Central memory CD8-positive, alpha-beta T cell (primary cell): ENCODE measurements around the gene NSL1.

ENCODE experiments used
- ATAC-seq: fragments of 150-1000 bp; cut with Tn5 transposase; replicated peaks from 2 replicates; pipeline ENCODE4 v1.10.0; 2022; ENCODE audit warnings: mild to moderate bottlenecking, moderate FRiP score, moderate number of reproducible peaks; ENCODE audit not compliant: poor library complexity, severe bottlenecking; ENCODE audit errors: extremely low read depth
- DNase-seq, 2 donors: peaks; one replicate each; pipeline ENCODE4 v3.0.0; 2021; ENCODE audit warnings: low spot score in 2 of 2
- H3K27ac Mint-ChIP-seq: one replicate; pipeline ENCODE4 v1.8.0; 2022; ENCODE audit warnings: low read depth, mild to moderate bottlenecking, moderate library complexity, mixed read lengths
- H3K27me3 Mint-ChIP-seq: one replicate; pipeline ENCODE4 v1.8.0; 2022; ENCODE audit warnings: mixed read lengths
- H3K36me3 Mint-ChIP-seq: one replicate; pipeline ENCODE4 v1.8.0; 2022; ENCODE audit warnings: mild to moderate bottlenecking, moderate library complexity, mixed read lengths; ENCODE audit not compliant: insufficient read depth
- H3K4me1 Mint-ChIP-seq: one replicate; pipeline ENCODE4 v1.8.0; 2022; ENCODE audit warnings: mixed read lengths
- H3K4me3 Mint-ChIP-seq: one replicate; pipeline ENCODE4 v1.8.0; 2022; ENCODE audit warnings: mild to moderate bottlenecking, moderate library complexity, mixed read lengths
- H3K9me3 Mint-ChIP-seq: one replicate; pipeline ENCODE4 v1.8.0; 2022; ENCODE audit warnings: mixed read lengths

NSL1 gene

DNA sequence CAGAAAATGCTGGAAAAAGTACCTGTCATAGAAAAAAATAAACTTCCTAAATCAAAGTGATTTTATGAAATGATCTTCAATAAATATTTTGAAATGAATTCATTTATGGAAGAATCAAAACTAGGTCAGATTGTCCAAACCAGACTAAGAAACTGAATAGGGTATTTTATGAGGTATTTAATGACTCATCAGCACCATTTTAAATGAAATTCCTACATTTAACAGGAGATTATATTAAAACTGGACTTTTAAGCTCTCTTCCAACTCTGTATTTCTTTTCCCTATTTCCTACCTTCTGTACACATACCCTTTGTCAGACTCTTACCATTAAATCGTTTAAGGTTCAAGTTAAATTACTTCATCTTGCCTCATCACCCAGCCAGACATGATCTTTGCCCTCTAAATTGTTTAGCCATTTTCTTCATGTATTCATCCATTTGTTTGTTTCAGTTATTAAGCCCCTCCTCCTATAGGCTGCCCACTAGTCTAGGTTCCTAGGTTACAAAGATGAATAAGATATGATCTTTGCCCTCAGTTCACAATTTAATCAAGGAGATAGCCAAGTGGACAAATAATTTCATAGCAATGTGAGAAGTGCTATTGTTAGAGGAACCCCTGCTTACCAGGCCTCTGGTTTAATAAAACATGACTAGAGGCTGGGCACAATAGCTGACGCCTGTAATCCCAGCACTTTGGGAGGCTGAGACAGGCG, 25.1 kb upstream of the NSL1 start:
- ATAC-seq (no peak), DNase-seq (no peak)
- Mint-ChIP-seq H3K4me1 (no peaks in the 10 kb centered on the region), H3K27ac (peak overlapping the region; percentile 14), H3K36me3 (peaks cover 5% of the 10 kb centered on the region), H3K27me3 (no peaks in the 10 kb centered on the region), H3K4me3 (no peak overlapping the region), H3K9me3 (no peaks in the 10 kb centered on the region)

DNA sequence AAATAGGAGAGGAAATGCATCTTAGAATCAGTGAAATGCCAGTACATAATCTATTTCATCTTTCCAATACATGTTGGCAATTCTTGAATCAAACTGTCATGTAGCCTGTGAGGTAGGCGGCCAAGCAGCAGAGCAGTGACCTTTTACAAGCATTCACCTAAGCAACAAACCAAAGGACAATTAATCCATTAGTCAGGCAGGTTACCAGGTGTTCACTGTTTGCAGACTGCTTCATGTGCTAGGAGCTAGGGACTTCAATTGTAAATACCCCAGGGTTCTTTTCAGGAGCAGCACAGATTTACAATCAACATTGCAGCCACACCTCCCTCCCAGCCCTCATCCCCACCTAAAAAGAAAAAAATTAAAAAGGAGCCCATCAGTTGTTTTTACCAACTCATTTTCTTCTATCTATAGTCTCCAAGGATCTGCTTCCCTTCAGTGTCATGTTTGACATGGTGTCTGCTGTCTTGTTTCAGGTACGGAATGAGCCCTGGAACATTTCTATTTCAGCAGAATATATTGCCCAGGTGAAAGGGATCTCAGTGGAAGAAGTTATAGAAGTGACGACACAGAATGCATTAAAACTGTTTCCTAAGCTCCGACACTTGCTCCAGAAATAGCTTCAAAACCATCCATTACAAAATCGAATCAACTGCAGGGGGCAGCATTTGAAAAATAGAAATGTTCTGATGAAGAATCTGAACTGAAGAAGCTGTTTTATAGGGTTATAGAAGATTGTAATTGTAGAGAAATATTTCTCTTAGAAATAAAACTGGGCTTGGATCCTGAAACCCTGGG, 23.2 kb upstream of the NSL1 start:
- H3K4me3 Mint-ChIP-seq: no peak overlapping the region
- H3K36me3 Mint-ChIP-seq: peaks cover 5% of the 10 kb centered on the region
- H3K4me1 Mint-ChIP-seq: no peaks in the 10 kb centered on the region
- DNase-seq: no peak
- no peaks in the 10 kb centered on the region for H3K27me3 Mint-ChIP-seq
- ATAC-seq: no peak
- H3K27ac Mint-ChIP-seq: no peak overlapping the region
- no peaks in the 10 kb centered on the region for H3K9me3 Mint-ChIP-seq

DNA sequence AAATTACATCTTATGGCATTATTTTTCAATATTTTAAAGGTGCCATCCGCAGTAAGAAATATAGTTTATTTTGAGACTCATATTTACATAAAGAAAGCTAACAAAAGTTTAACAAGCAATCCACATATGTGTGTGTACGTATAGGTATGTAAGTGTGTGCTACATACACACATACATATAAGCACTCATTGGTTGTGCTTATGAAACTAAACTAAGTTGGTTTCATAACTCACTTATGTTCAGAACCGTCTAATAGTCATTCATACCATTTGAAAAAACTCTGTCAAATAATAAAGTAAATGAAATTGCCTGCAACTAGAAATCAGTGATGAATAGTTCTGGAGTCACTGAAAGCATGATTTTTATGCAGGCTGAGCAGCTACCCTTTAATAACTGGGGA, 14.2 kb upstream of the NSL1 start:
- Mint-ChIP-seq H3K4me1 (no peaks in the 10 kb centered on the region), H3K4me3 (no peak overlapping the region), H3K36me3 (peaks cover 20% of the 10 kb centered on the region), H3K27me3 (no peaks in the 10 kb centered on the region), H3K9me3 (no peaks in the 10 kb centered on the region), H3K27ac (no peak overlapping the region)
- DNase-seq: no peak
- ATAC-seq: no peak

DNA sequence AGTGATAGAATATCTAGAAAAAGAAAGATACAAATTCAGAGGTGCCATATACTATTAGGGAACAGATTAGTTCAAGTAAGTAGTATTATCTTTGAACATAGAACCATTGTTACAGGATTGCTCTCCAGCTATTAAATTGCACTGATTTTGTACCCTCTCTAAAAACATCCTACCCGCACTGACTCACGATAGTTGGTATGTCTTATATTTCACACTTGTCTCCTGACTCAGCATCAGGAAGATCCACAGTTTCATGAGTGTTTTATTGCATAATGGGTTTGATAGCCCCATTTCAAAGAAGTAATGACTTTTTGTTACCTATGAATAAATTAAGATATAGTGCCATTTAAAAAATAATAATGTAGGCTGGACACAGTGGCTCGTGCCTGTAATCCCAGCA, 6.1 kb upstream of the NSL1 start:
- Mint-ChIP-seq H3K4me3 (no peak overlapping the region), H3K9me3 (no peaks in the 10 kb centered on the region), H3K4me1 (peaks cover 22% of the 10 kb centered on the region), H3K27me3 (no peaks in the 10 kb centered on the region), H3K27ac (no peak overlapping the region), H3K36me3 (peaks cover 9% of the 10 kb centered on the region)
- DNase-seq (no peak), ATAC-seq (no peak)

DNA sequence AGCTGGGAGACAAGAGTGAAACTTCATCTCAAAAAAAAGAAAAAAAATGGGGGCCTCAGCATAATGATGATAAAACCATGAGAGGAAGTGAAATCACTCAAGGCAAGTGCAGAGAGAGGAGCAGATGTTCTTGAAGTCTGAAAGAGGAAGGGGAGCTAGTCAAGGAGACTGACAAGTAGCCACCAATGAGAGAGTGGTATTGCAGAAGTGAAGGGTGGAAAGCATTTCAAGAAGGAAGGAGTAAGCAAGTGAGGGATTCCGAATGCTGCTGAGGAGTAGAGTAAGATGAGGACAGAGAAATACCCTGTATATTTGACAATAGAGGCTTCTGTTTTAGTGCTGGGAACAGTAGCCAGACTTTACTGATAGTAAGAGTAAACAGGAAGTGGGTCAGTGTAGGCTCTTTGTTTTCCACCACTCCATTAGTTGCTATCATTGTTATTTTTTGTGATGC, 3.0 kb upstream of the NSL1 start:
- Mint-ChIP-seq H3K9me3 (no peaks in the 10 kb centered on the region), H3K4me1 (peaks cover 25% of the 10 kb centered on the region), H3K36me3 (peaks cover 14% of the 10 kb centered on the region), H3K27me3 (no peaks in the 10 kb centered on the region), H3K27ac (peak overlapping the region; percentile 69), H3K4me3 (peak overlapping the region; percentile 19)
- DNase-seq (no peak), ATAC-seq (peak; percentile 25)

DNA sequence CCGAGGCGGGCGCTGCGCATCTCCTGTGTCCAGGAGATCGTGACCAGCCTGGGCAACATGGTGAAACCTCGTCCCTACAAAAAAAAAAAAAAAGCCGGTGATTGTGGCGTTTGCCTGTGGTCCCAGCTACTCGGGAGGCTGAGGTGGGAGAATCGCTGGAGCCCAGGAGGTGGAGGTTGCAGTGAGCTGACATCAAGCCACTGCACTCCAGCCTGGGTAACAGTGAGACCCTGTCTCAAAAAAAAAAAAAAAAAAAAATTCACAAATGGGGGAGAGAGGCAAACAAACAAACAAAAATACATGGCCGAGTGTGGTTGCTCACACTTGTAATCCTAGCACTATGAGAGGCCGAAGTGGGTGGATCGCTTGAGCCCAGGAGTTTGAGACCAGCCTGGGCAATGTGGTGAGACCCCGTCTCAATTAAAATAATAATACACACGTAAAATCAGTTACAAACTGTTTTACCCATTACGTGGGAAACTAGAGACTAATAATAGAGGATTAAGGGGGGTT, 875 bp upstream of the NSL1 start:
- Mint-ChIP-seq H3K27me3 (no peaks in the 10 kb centered on the region), H3K27ac (peak overlapping the region; percentile 98), H3K4me3 (peak overlapping the region; percentile 94), H3K4me1 (peaks cover 24% of the 10 kb centered on the region), H3K9me3 (no peaks in the 10 kb centered on the region), H3K36me3 (peaks cover 14% of the 10 kb centered on the region)
- ATAC-seq: no peak
- no peak for DNase-seq

DNA sequence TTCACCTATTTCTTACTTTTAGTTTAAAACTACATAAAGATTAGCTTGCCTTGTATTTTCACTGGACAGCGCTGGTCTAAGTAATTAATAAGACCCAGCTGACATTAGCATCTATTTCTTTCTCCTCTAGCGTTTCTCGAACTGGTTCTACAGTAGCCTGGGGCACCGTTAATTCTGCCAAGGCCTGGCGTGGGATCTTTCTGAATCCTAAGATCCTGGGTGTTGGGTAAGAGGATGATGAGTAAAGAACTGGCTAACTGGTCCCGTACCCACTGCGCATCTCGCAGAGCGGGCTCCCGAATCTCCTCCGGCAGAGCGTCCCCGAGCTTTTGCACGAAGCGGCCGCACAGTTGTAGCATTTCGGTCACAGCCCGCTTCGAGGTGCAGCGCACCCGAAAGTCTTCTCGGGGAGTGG, 309 bp downstream of the NSL1 start:
- Mint-ChIP-seq H3K4me1 (peaks cover 24% of the 10 kb centered on the region), H3K9me3 (no peaks in the 10 kb centered on the region), H3K27ac (peak overlapping the region; percentile 98), H3K27me3 (no peaks in the 10 kb centered on the region), H3K4me3 (peak overlapping the region; percentile 94), H3K36me3 (peaks cover 18% of the 10 kb centered on the region)
- ATAC-seq (peak; percentile 57), DNase-seq (no peak)

DNA sequence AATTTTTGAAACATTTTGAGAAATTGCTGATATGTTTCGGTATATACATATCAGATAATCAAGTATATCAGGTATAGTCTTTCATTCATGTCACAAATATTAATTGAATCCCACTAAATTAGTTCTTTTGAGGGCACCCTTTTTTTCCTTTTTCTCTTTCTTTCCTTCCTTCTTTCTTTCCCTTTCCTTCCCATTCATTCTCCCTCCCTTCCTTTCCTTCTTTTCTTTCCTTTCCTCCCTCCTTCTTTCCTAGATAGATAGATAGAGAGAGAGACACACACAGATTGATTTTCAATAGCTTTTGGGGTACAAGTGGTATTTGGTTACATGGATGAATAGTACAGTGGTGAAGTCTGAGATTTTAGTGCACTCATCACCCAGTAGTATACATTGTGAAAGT, 5.7 kb downstream of the NSL1 start:
- DNase-seq (no peak), ATAC-seq (no peak)
- Mint-ChIP-seq H3K9me3 (no peaks in the 10 kb centered on the region), H3K27ac (no peak overlapping the region), H3K4me3 (no peak overlapping the region), H3K36me3 (peaks cover 28% of the 10 kb centered on the region), H3K27me3 (no peaks in the 10 kb centered on the region), H3K4me1 (peaks cover 11% of the 10 kb centered on the region)

DNA sequence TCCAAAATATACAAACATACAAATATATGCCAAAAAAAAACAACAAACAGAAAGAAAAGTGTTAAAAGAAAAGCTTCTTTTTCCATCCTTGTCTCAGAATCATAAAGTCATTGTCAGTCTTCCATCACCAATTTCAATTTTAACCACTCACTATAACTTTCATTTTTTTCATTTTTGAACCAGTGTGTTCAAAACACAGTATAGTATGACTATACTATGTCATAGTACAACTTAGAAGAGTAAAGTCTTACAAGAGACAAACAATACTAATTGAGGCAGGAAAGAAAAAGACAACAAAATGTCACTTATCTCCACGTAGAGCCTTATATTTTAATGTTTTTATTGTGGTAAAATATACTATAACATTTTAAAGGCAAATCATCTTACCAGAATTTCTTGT, 7.6 kb downstream of the NSL1 start:
- Mint-ChIP-seq H3K36me3 (peaks cover 28% of the 10 kb centered on the region), H3K4me1 (peaks cover 11% of the 10 kb centered on the region), H3K9me3 (no peaks in the 10 kb centered on the region), H3K27me3 (no peaks in the 10 kb centered on the region), H3K4me3 (no peak overlapping the region), H3K27ac (no peak overlapping the region)
- ATAC-seq (no peak), DNase-seq (no peak)

DNA sequence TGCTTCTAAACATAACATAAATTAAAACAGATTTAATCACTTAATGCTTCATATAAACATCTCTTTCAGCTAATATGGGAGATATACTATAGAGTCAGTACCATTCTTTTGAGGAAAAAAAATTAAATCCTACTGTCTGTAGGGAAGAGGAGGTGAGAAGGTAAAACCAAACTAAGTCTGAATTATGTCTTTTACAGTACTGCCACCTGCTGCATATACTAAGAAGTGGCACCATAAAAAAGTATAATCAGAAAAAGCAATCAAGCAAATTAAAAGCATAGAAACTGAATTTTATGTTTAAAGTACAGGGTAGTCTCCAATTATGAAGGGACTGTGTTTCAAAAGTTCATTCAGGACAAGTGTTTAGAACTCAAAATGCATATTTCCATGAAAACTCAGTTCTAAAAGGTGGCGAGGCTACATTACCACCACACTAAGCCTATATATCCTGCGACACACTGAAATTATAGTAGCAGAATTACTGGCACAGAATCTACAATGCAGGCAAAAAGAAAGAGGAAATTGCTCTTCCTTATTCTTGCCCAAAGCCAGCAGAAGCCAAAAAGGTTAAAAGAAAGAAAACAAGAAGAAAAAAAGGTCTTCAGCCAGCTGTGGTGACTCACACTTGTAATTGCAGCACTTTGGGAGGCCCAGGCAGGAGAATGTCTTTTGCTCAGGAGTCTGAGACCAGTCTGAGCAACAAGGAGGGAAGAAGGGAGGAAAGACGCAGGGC, 9.0 kb downstream of the NSL1 start:
- Mint-ChIP-seq H3K27ac (no peak overlapping the region), H3K4me3 (no peak overlapping the region)
- DNase-seq: no peak

DNA sequence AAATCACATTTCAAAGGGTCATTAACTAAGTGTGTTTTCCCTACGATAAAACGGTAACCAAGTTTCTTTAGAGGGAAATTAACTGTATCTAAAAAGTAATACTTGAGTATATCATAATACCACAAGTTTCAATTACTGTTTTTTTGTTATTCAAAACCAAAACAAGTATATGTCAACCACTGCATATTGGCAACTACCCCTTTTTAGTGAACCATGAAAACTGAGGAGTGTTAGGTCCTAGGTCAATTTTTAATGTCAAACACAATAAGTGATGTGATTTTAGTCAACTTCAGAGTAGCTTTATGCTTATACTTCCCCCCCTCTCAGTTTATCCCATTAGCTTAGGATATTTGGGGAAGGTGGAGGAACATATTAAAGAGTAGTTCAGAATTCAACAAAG, 10.4 kb downstream of the NSL1 start:
- H3K4me1 Mint-ChIP-seq: peaks cover 6% of the 10 kb centered on the region
- ATAC-seq: no peak
- H3K9me3 Mint-ChIP-seq: no peaks in the 10 kb centered on the region
- H3K27me3 Mint-ChIP-seq: no peaks in the 10 kb centered on the region
- no peak overlapping the region for H3K4me3 Mint-ChIP-seq
- H3K27ac Mint-ChIP-seq: no peak overlapping the region
- peaks cover 28% of the 10 kb centered on the region for H3K36me3 Mint-ChIP-seq
- DNase-seq: no peak

More for the DNA sequence above, 9.0 kb downstream of the NSL1 start:
- ATAC-seq: no peak
- Mint-ChIP-seq H3K36me3 (peaks cover 30% of the 10 kb centered on the region), H3K9me3 (no peaks in the 10 kb centered on the region), H3K4me1 (peaks cover 6% of the 10 kb centered on the region), H3K27me3 (no peaks in the 10 kb centered on the region)

DNA sequence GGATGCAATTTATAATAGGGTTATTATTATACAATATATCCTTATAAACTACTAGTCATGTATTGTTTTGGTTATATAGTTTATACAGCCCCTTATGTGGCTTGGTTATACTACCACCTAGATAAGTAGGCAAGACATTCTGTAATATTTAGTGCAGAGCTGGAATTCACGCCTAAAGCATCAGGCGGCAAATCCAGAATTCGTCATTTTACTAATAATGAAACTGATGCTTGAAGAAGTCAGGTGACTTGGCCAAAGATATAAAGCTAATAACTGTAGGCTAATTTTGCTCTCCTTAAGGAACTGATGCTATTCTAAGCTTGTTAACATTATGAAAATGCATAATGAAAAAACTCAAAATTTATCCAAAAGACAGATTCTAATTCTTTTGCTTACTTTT, 10.8 kb downstream of the NSL1 start:
- no peak for DNase-seq
- H3K4me1 Mint-ChIP-seq: peaks cover 6% of the 10 kb centered on the region
- H3K36me3 Mint-ChIP-seq: peaks cover 27% of the 10 kb centered on the region
- no peak for ATAC-seq
- no peak overlapping the region for H3K27ac Mint-ChIP-seq
- no peaks in the 10 kb centered on the region for H3K27me3 Mint-ChIP-seq
- no peaks in the 10 kb centered on the region for H3K9me3 Mint-ChIP-seq
- H3K4me3 Mint-ChIP-seq: no peak overlapping the region
